Measurements from ENCODE around the gene PPP4C.

Gene PPP4C

GRCh38 chr16:30083216-30084055 lies 7.6 kb downstream of the PPP4C start:
- DNase-seq: no peak

DNA sequence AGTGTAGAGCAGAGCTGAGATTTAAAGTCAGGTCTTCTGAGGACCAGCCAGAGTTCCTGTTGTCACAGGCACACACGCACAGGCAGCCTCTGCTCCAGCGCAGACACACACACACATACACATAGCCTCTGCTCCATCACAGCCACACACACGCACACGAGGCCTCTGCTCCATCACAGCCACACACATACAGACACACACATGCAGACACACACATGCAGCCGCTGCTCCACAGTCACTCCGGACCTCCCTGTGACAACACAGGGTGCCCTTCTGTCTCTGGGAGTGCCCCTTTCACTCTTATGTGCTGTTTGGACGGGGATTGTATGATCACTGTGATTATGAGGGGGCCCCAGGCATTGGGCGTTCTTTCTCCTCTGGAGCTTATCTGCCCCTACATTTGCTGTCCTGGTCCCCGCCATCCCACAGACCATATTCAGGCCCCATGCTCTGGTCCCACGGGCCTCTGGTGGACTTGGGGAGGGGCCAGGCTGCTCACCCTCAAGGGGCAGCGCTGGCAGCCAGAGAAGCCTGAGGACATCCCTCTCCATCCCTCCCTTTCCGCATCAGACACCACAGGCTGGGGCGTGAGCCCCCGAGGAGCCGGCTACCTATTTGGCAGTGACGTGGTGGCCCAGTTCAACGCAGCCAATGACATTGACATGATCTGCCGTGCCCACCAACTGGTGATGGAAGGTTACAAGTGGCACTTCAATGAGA lies 8.5 kb downstream of the PPP4C start:
- DNase-seq: no peak

GRCh38 chr16:30084816-30085159 lies 9.0 kb downstream of the PPP4C start:
- no peak for DNase-seq

DNA sequence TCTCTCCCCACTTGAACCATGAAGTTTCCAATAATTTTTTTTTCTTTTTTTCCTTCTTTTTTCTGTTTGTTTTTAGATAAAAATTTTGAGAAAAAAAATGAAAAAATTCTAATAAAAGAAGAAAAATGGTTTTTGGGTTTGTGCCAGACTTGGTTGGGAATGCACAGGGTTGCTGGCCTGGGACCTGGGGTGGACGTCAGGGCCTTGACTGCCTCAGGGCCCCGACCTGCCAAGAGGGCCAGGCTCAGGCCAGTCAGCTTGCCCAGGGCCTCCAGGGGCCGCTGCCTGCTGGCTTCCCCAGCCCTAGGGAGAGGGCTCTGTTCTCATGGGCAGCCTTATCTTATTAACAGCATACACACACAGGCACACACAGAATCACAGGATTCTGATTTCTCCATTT lies 9.5 kb downstream of the PPP4C start:
- no peak for DNase-seq

DNA sequence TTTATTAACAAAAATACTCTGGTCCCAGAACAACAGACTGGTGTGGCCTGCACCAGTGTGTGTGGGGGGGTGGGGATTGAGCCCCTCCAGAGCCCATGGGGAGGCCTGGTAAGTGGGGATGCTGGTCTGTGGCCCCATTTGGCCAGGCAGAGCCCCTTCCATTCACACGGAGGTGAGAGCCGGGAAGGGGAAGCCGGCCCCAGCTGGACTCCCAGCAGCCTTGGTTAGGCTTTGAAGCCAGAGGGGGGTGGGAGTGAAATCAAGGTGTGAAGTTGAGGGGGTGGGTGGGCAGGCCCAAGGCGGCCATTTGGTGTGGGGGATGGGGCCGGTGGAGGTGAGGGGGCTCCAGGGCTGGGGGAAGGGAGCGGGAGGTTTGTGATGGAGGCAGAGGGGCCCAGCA lies 10.0 kb downstream of the PPP4C start:
- no peak for DNase-seq

DNA sequence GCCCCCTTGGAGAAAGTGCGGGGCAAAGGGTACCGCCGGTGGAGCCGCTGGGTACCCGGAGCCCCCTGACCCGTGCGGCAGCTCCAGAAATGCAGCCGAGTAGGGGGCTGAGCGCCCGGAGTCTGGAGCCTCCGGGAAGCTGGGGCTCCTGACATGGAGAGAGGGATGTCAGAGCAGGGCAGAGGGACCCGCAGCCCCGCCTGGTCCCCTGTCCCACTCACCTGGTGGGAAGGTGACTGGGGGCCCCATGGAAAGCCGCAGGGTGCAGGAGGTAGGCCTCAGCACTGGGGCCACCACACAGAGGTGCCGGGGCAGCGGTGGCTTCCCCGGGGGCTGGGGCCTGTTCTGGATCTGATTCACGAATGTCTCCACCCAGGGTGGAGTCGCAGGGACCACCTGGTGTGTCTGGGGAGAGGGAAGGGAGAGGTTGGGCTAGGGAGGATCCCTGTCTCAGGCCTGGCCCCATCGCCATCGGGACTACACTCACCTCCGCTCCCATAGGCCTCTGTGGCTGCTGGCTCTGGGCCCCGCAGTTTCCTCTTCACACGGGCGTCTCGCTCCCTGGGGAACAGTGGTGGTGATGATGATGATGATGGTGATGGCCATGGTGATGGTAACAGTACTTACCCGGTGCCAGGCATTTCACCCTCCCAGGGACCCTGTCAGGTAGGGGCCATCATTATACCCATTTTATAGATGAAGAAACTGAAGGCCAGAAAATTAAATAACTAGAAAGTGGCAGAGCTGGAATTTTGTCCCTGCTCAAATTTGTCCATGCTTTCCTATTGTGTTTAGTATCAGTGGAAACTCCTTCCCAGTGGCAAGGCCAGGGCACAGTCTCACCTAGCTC lies 10.7 kb downstream of the PPP4C start:
- no peak for DNase-seq

GRCh38 chr16:30087181-30087898 lies 11.5 kb downstream of the PPP4C start:
- DNase-seq: no peak

DNA sequence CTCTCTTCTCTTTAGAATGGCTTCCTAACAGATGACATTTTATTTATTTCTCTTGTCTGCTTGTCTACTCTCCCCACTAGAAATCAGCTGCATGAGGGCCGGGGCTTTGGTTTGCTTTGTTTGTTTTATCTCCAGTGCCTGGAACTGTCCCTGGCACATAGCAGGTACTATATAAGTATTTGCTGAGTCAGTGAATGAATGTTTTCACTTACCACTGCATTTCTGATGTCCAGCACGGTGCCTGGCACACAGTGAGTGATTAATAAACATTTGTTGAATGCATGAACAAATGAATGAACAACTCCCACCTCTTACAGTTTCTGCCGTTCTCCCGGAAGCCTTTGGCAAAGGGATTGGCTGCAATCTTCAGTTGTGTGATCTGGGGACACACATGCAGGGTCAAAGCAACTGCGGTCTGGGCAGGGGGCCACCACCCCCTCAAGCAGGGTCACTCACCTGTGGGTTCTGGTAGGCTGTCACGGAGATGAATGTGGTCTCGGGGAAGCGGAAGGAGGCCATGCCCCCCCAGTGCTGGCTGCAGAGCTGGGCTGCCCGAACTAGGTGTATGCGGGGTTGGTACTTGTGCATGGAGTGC lies 12.5 kb downstream of the PPP4C start:
- DNase-seq: no peak

GRCh38 chr16:30088832-30089624 lies 13.2 kb downstream of the PPP4C start:
- no peak for DNase-seq

DNA sequence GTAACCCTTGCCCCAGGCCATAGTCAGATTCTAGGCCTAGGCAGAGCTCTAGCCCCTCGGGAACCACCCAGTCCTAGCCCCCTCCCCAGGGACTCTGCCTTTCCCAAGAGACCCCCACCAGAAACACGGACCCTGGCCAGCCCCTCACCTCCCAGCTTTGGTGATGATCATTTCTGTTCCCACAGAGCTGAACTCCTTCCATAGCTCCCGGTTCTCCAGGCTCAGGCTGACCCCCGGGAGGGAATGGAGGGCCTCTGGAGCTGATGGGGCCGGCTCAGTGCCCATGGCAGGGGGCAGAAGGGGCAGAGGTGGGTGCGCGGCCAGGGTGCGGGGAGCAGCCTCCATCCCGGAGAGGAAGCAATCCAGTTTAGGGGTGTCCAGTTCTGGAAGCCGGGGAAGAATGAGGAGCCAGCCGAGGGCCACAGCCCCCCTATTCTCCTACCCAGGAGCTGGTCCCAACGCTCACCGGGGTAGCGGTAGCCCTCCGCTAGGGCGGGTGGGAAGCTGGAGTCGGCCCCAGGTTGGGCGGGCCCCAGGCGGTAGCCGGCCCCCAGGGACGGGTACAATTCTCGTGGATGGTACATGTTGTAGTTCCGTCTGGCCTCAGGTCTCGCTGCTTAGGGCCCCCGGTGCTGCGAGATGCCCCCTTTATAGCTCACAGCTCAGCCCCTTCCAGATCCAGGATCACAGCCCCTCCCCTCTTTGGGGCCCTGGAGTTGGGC lies 15.0 kb downstream of the PPP4C start:
- no peak for DNase-seq

DNA sequence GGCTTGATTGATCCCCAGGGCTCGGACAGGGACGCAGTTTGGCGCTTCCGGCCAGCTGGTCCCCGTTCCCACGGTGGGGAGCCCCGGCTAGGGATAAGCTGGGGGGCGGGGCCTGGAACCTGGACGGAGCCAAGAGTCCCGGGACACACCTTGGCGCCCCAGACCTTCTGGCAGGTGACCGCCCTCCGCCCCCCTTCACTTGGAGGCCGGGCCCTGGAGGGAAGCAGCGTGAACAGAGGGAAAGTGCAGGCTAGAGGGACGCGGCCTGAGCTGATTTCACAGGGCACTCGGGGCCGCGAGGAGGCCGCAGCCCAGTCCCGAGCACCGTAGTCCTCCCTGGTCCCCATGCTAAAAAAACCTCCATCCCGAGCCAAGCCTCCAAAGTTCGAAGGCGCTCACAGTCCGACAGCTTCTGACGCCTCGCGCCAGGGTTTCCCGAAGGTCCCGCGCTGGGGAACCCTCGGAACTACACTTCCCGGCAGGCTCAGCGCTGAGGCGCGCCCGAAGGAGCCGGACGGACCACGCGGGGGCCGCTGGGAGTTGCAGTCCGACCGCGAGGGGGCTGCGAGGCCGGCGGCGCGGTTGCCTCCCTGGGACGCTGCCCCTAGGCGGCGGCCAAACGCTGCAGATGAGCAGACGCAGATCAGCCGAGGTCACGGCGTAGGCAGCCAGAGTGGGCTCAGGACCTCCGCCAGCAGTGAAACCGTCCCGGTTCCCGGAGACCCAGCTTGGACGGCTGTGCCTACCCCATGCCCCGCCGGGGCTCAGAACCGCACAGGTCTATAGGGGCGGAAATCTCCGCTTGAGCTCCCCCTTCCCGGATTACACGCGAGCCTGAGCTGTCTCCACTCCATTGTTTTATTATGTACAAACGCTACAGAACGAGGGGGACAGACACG lies 15.9 kb downstream of the PPP4C start, which contains the start of gene TBX6:
TBX6 (minus strand) TSS at position 451 of the 899 bp plus-strand sequence. CDS start 731 bp downstream, outside the sequence.
- DNase-seq: peak; percentile 58

- DNase-seq: peak; percentile 83
These were observed 16.7 kb downstream of the PPP4C start for GRCh38 chr16:30092373-30093010.

DNA sequence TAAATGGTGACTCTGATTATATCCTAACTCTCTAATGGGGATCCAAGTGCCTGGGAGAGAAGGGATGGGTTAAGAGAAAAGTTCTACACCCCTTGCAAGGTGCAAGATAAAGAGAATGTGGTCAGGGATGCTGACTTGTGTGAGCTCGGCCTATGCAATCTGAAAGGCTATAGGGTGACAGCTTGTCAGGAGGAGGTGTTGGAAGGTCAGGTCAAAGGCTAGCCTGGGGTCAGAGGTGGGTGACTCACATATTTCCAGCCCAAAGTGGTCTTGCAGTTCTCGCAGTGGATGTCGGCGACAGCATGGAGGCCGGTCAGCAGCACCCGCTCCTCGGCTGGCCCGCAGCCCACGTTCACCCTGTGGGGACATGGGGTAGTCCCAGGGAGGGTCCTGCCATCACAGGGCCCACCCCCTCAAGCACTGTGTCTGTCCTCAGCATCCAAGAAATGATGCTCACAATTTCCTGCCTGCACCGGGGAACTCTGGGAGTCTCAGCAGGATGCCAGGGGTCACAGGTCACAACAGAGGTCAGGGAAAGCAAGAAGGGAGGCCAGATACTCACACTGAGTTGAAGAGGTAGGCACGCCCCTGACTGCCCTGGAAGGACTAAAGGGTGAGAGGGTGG lies 18.9 kb downstream of the PPP4C start:
- DNase-seq: no peak

- no peak for DNase-seq
These were observed 19.6 kb downstream of the PPP4C start for GRCh38 chr16:30095166-30096078.

GRCh38 chr16:30096105-30096861 lies 20.5 kb downstream of the PPP4C start, which contains the start of gene YPEL3:
YPEL3 (minus strand) TSS chr16:30096213; CDS start chr16:30095482, 731 bp downstream.
- no peak for DNase-seq

DNA sequence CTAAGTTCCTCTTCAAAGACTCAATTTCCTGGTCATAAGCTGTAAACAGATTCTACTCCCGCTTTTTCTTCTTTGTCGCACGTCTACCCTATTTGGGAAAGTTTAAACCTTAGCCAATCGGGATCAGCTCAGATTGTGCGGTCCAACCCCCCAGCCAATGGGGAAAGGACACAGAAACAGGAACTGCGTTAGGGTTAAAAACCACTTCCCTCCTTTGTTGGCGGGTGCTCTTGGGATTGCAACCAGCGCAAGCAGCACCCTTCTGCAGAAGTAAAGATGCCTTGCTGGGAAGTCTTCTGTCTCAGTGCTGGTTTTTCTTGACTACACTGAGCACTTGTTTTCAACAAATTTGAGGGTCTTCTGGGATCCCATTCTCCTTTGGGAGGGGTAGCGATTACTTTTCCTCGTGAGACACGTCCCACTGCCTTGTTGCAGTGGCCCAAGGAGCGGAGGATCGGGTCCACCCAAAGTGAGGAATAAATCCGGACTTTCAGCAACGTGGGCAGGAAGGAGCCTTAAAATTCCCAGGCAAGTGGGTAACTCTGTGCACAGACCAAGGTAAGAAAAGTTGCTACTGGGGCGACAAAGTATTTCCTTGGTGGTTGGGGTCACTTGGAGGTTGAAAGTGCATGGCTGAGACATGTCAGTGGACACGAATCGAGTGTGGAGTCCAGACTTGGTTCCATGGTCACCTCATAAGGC lies 21.2 kb downstream of the PPP4C start:
- no peak for DNase-seq
